ENCODE results near the gene COL8A2. TPM values are rescaled to one million over a fixed set of nuclear protein-coding genes. Genes with fewer than 3 reads are reported as not detected.

Gene COL8A2
- total and polyA plus RNA-seq, 2 donors (not counting 3 experiments of a cell fraction or from before 2014, with no cell fraction given) = 1.2 to 1.3 TPM

- ChIA-PET POLR2A (no interaction called here), CTCF (interaction anchor here (1.5 to 2.1 kb wide), 2 partner anchors 13 to 111 kb away, joined by 5 read pairs; no protein-coding TSS in a partner anchor)
- no TSS peak for BruUV-seq (replicated peaks)
- H3K27ac ChIP-seq (ENCODE audit: insufficient read depth, low read depth, low read length) = peak overlapping the region; percentile 19
- no peaks in the 10 kb centered on the region for H3K27me3 ChIP-seq (ENCODE audit: control insufficient read depth in 2 of 2, insufficient read depth in 2 of 2, low read length in 2 of 2)
- no peak overlapping the region for H3K4me3 ChIP-seq (replicated peaks in 1 of 3; ENCODE audit: insufficient read depth in 1 of 3, low read depth in 1 of 3, low read length in 3 of 3)
- peaks cover 19% of the 10 kb centered on the region for H3K4me1 ChIP-seq (ENCODE audit: control insufficient read depth, extremely low read depth, insufficient read depth, low read length)
- DNase-seq (ENCODE audit: low read depth, low spot score) = no peak
- peaks cover 48% of the 10 kb centered on the region for H3K79me2 ChIP-seq (ENCODE audit: control insufficient read depth, insufficient read depth, low read length)
- no peak overlapping the region for H3K4me2 ChIP-seq (ENCODE audit: insufficient read depth, low read length)
- no peak overlapping the region for H3K9ac ChIP-seq (replicated peaks; ENCODE audit: extremely low read depth, insufficient read depth, low read length)
- H4K20me1 ChIP-seq (replicated peaks; ENCODE audit: control insufficient read depth, extremely low read depth, insufficient read depth, low read length) = no peaks in the 10 kb centered on the region
- no peak for TF ChIP-seq JUN (IDR thresholded peaks at IDR 0.05; ENCODE audit: borderline replicate concordance, insufficient read depth, insufficient read length, low read depth)
- no peak for TF ChIP-seq POLR2A (IDR thresholded peaks at IDR 0.05; ENCODE audit: low read depth, low read length)
- no peak for TF ChIP-seq FOS (IDR thresholded peaks at IDR 0.05; ENCODE audit: borderline replicate concordance, insufficient read depth, low read length)
- TF ChIP-seq, protein P1, sequence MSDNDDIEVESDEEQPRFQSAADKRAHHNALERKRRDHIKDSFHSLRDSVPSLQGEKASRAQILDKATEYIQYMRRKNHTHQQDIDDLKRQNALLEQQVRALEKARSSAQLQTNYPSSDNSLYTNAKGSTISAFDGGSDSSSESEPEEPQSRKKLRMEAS (IDR thresholded peaks at IDR 0.05; ENCODE audit: insufficient read depth, insufficient read length) = no peak
- no peak for TF ChIP-seq EZH2 (IDR thresholded peaks at IDR 0.05; ENCODE audit: borderline replicate concordance, low read depth, low read length, severe bottlenecking)
- no peak for TF ChIP-seq MYC (IDR thresholded peaks at IDR 0.05; ENCODE audit: low read depth, low read length)
- TF ChIP-seq GATA2 (IDR thresholded peaks at IDR 0.05; ENCODE audit: insufficient read depth, insufficient read length, low read depth, low read length) = no peak
- TF ChIP-seq, protein P2, sequence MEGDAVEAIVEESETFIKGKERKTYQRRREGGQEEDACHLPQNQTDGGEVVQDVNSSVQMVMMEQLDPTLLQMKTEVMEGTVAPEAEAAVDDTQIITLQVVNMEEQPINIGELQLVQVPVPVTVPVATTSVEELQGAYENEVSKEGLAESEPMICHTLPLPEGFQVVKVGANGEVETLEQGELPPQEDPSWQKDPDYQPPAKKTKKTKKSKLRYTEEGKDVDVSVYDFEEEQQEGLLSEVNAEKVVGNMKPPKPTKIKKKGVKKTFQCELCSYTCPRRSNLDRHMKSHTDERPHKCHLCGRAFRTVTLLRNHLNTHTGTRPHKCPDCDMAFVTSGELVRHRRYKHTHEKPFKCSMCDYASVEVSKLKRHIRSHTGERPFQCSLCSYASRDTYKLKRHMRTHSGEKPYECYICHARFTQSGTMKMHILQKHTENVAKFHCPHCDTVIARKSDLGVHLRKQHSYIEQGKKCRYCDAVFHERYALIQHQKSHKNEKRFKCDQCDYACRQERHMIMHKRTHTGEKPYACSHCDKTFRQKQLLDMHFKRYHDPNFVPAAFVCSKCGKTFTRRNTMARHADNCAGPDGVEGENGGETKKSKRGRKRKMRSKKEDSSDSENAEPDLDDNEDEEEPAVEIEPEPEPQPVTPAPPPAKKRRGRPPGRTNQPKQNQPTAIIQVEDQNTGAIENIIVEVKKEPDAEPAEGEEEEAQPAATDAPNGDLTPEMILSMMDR (IDR thresholded peaks at IDR 0.05; ENCODE audit: extremely low read depth in 1 of 2, insufficient read depth in 1 of 2, low read depth in 1 of 2, low read length in 2 of 2) = no peak
- no peak for TF ChIP-seq POLR2AphosphoS5 (IDR thresholded peaks at IDR 0.05; ENCODE audit: insufficient read depth, low read depth, low read length)
- H3K36me3 ChIP-seq (ENCODE audit: control insufficient read depth in 2 of 2, extremely low read depth in 1 of 2, insufficient read depth in 2 of 2, low read length in 2 of 2) = peaks cover 27 to 76% of the 10 kb centered on the region in 2 experiments
- H3K9me3 ChIP-seq (replicated peaks; ENCODE audit: control insufficient read depth, insufficient read depth, low read length) = no peaks in the 10 kb centered on the region
- no peak for FAIRE-seq
- intact Hi-C loops (cut with micrococcal nuclease) = no loop called here
- dilution Hi-C loops (cut with MboI; ENCODE audit: extremely low pct_ligation_motif_present, low sequenced_read_pairs) = no loop called here
- no peaks in the 10 kb centered on the region for H3K9me1 ChIP-seq (replicated peaks; ENCODE audit: control insufficient read depth, extremely low read depth, insufficient read depth, low read length)
- H2AFZ ChIP-seq (ENCODE audit: low read depth, low read length) = no peak overlapping the region
These were observed 49.7 kb upstream of the COL8A2 start for GRCh38 chr1:36174713-36175112.

Data from endothelial cell of umbilical vein (primary cell).